Measurements from ENCODE around the gene B4GALNT3.

- TF ChIP-seq EHMT2 (IDR thresholded peaks at IDR 0.05; ENCODE audit: low read depth) (no peak), RAD21 (conservative IDR thresholded peaks at IDR 0.05 in 1 of 2, IDR thresholded peaks at IDR 0.05 in 1 of 2) (no peak), SREBF2 (IDR thresholded peaks at IDR 0.05) (no peak)
- TF ChIP-seq, protein P1, sequence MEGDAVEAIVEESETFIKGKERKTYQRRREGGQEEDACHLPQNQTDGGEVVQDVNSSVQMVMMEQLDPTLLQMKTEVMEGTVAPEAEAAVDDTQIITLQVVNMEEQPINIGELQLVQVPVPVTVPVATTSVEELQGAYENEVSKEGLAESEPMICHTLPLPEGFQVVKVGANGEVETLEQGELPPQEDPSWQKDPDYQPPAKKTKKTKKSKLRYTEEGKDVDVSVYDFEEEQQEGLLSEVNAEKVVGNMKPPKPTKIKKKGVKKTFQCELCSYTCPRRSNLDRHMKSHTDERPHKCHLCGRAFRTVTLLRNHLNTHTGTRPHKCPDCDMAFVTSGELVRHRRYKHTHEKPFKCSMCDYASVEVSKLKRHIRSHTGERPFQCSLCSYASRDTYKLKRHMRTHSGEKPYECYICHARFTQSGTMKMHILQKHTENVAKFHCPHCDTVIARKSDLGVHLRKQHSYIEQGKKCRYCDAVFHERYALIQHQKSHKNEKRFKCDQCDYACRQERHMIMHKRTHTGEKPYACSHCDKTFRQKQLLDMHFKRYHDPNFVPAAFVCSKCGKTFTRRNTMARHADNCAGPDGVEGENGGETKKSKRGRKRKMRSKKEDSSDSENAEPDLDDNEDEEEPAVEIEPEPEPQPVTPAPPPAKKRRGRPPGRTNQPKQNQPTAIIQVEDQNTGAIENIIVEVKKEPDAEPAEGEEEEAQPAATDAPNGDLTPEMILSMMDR (IDR thresholded peaks at IDR 0.05), result no peak
Measured at GRCh38 chr12:527241-527640, 67.5 kb downstream of the B4GALNT3 start.
